Stimulated activated CD4-positive, alpha-beta T cell treated with anti-CD3 and anti-CD28 coated beads, Interleukin-4, amount 100 ng/mL, for 48 hours (primary cell): ENCODE measurements around the gene FBXW8.

ENCODE experiments used
- DNase-seq, 2 donors: peaks; one replicate each; pipeline ENCODE4 v3.0.0-alpha.2; 2020; ENCODE audit warnings: low read depth in 2 of 2

FBXW8 gene

GRCh38 chr12:116926283-116927243 lies 15.8 kb downstream of the FBXW8 start:
- no peak for DNase-seq

DNA sequence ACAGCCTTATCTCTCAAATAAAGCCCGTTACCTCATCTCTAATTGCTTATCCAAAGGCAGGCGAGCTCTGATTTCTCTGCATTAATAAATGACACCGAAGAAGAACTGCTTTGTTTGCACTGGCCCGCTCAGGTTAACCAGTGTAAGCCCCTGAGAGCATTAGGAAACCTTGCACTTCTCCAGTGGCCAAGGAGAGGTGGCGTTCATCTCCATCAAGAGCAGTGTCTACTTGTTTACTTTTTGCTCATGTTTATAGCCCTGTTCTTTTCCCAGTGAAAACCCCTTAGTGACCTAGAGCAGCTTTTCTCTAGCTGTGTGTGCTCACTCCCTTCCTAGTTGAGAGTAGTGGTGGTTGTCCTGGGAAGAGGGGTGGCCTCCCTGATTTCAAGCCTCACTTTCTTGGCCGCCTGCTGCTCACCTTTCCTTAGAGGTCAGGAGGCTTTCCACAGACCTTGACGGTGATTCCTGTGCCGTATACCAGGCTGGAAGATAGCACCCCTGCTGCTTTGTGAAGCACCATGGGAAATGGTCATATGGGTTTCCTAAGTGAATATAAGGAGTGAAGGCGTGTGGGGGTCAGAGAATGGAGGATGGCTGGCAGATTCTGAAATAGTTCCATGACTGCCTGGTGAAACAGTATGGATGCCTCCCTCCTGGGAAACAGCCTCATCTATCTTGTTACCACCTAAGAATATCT lies 16.6 kb downstream of the FBXW8 start:
- DNase-seq = no peak

- DNase-seq = no peak
Measured at GRCh38 chr12:116928504-116928903, 17.8 kb downstream of the FBXW8 start.

- no peak for DNase-seq
Measured at GRCh38 chr12:116929885-116930284, 19.1 kb downstream of the FBXW8 start.

DNA sequence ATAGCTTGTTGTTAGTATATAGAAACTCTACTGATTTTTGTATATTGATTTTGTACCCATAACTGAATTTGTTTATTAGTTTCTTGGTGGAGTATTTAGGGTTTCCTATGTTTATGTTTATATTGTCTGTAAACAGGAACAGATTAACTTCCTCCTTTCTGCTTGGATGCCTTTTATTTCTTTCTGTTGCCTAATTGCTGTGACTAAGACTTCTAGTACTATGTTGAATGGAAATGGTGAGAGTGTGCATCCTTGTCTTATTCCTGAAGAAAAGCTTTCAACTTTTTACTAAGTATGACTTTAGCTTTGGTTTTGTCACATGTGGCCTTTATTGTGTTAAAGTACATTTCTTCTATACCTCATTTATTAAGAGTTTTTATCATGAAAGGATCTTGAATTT lies 20.9 kb downstream of the FBXW8 start:
- DNase-seq = no peak

DNA sequence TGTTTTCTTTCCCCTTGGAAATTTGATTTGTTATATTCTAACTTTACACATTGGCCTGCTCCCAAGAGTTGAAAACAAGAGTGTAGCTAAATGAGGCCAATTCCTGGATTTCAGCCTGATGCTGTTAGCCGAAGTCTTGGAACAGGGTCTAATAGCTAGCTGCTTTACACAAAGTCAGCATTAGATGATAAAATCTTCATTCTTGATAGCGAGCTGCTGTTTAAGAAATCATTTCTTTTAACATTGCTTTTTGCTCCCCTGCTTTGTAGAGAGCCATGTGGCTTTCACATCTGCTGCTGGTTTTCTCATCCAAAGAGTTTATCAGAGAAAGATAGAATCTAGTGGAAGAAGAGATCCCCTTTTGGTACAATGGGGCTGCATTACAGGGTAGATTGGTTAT lies 22.3 kb downstream of the FBXW8 start:
- no peak for DNase-seq

DNA sequence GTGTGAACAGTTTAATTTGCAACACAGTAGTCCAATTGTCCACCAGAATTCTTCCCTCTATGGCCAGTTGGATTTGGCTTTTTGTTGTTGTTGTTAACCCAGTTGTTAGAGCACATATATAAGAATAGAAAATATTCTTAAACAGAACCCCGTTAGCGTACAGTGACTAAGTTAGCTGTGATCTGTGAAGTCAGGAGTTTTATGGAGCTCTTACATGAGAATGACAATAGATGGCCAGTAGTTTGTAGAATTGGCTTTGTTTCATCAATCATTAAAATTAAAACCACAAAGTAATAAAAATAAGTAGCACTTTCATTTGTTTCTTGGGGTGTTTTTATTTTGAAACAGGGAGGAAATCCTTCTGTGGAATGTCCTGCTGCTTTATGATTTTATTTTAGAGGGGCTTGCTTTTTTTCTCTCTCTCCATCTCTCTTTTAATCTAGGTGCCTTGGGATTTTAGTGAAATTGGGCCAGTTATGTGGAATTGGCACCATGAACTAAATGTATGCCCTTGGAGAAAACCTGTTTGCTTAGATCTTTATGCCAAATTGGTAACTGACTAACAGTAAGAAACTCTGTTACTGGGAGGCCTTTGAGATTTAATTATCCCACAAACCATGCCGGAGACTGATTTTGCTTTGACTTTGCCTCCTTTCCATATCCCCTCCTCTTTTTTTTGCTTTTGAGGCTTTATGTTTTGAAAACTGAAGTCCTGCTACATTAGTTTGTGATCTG lies 22.9 kb downstream of the FBXW8 start:
- no peak for DNase-seq

GRCh38 chr12:116934908-116935705 lies 24.4 kb downstream of the FBXW8 start:
- no peak for DNase-seq

DNA sequence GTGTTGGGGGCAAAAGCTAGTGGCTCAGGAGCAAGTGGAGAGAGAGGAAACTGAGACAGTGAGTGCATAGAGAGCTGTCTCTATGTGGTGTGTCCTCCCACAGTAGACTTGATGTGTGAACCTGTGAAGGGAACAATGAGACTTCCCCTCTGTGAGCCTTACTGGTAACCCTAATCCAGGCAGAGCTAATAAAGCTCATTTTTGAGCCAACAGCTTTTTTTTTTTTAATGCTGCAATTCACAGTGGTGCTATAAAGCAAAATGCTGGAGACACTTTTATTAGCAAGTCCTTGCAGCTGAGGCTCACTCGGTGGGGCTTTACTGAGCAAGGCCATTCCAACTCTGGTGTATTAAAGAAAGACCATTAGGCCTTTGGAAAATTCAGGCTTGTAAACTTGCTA lies 26.9 kb downstream of the FBXW8 start:
- DNase-seq = no peak

DNA sequence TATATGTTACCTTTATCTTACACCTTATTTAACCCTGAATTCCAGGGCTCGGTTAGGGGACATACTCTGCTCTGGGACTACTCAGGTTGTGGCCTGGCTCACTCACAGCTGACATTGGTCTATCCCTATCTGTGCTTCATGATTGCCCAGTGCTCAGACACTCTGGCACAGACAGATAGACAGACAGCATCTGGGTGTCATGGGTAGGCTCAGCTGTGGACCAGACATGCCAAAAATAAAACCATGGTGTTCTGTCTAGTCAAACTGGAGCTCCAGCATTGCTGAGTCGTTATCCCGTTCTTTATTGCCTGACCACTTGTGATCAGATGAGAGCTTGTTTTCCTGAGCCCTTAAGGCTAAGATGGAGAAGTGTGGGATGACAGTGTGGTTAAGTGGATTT lies 29.0 kb downstream of the FBXW8 start:
- DNase-seq = no peak

DNA sequence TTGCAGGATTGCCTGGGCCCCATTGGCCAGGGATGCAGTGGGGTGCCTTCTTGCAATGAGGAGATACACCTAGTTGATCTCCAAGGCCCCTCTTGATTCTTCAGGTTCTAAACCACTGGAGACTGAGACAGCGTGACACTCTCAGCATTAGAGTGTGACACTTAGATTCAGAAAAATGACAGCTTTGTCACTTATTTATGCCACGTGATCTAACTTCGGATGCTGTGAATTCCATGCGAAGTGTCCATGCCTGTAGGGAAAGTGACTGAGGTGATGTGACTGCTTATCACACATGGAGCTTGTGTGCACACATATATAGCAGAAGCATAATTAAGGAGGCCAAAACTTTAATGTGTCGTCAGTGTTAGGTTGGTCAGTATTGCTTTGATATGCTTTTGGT lies 30.4 kb downstream of the FBXW8 start:
- no peak for DNase-seq

GRCh38 chr12:116943419-116944372 lies 32.9 kb downstream of the FBXW8 start:
- no peak for DNase-seq

- DNase-seq = no peak
Measured at GRCh38 chr12:116945886-116946550, 35.3 kb downstream of the FBXW8 start.

- DNase-seq = no peak
Measured at GRCh38 chr12:116948298-116948697, 37.5 kb downstream of the FBXW8 start.

DNA sequence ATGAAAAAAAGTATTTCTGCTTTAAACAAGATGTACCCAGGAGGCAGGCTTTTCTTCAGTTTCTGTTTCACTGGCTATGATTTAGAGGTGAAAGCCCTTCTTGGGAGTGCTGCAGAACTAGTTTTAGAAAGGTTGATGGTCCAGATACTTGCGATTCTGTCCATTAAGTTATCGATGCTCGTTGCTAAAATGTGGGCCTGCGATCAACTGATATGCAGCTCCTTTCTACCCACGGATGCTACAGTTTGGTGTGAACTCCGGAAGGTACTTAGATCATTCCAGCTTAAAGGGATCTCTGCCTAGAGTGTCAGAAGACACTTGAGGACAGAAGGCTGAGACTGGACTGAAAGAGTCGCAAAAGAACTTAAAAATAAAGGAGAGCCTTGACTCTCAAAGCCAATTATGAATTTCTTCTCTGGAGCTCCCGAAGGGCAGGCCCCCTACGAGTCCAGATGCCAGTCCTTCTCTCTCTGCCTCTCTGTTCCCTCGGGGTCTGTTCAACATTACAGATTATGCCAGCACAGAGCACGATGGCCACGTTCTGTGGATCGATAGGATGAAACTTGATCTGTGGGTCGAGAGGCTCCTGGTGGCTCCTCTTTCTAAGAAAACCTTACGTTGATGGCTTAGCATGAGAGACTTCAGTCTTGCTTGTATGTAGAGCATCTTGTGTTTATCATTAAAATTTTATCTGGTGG lies 40.0 kb downstream of the FBXW8 start:
- no peak for DNase-seq

GRCh38 chr12:116954710-116955381 lies 44.1 kb downstream of the FBXW8 start:
- DNase-seq = no peak

GRCh38 chr12:116955382-116956021 lies 44.8 kb downstream of the FBXW8 start:
- DNase-seq = no peak
